Prostate gland (tissue), 2 donors: Measurements from ENCODE around the gene VENTX. TPM values are rescaled to one million over a fixed set of nuclear protein-coding genes. Genes with fewer than 3 reads are reported as not detected.

Source experiments
- DNase-seq: peaks from one replicate; pipeline ENCODE4 v3.0.0-alpha.2; 2019; ENCODE audit warnings: low spot score
- H3K27ac ChIP-seq, 2 donors: fragments of 200-600 bp; sonication (generic); 2 replicates each; pipeline ENCODE4 v1.5.1; 2017 to 2019
- H3K27me3 ChIP-seq: fragments of 200-600 bp; sonication (generic); replicated peaks from 2 replicates; pipeline ENCODE4 v1.5.1; 2019; ENCODE audit not compliant: insufficient read depth
- H3K36me3 ChIP-seq, 2 donors: fragments of 200-600 bp; sonication (generic); 1 replicate in 1 of 2; 2 replicates in 1 of 2; pipeline versions ENCODE4 v1.5.1 to v1.8.1; 2017 to 2019
- H3K4me1 ChIP-seq: fragments of 200-600 bp; sonication (generic); replicated peaks from 2 replicates; pipeline ENCODE4 v1.5.1; 2019
- H3K4me3 ChIP-seq, 2 donors: fragments of 200-600 bp; sonication (generic); 2 replicates each; pipeline ENCODE4 v1.5.1; 2017 to 2019
- H3K9me3 ChIP-seq: fragments of 200-600 bp; sonication (generic); 2 replicates; pipeline ENCODE4 v1.5.1; 2017
- CTCF ChIP-seq, 4 experiments: fragments of 200-600 bp in 2 of 4; fragments of 450-650 bp in 2 of 4; sonication (generic) in 2 of 4; IDR thresholded peaks; 1 replicate in 3 of 4; 2 replicates in 1 of 4; pipeline ENCODE4 v1.5.1; 2016 to 2019; ENCODE audit warnings: antibody characterized with exemption in 4 of 4, mild to moderate bottlenecking in 2 of 4, moderate library complexity in 2 of 4
- POLR2A ChIP-seq: fragments of 450-650 bp; IDR thresholded peaks from one replicate; pipeline ENCODE4 v1.6.1; 2016; ENCODE audit warnings: antibody characterized with exemption, mild to moderate bottlenecking
- POLR2AphosphoS5 ChIP-seq: sonication (generic); formaldehyde crosslinking; IDR thresholded peaks from one replicate; pipeline ENCODE4 v1.6.1; 2017; ENCODE audit warnings: antibody characterized with exemption
- WGBS: methylation state at CpG from one replicate; pipeline ENCODE4 v1.1.5; 2018; 5-methylcytosine and 5-hydroxymethylcytosine counted together
- intact Hi-C: fragments of 100-400 bp; cut with DNase I; formaldehyde crosslinking; loops from one replicate; pipeline ENCODE4 v1.14.2; 2022
- total RNA-seq, 2 donors: library from RNA; depleted of rRNA; stranded (reverse); fragments of >200 nt; gene quantifications; one replicate each; pipeline ENCODE4 v1.1.0, GENCODE V29; 2016

Gene VENTX
- total RNA-seq, 2 donors from 2014 or later, result 0.18 to 1.8 TPM

- peaks cover 1% of the 10 kb centered on the region for H3K27me3 ChIP-seq
- no peak overlapping the region for H3K4me3 ChIP-seq
- TF ChIP-seq POLR2AphosphoS5 (no peak), CTCF (IDR thresholded peaks at IDR 0.05) (no peak), POLR2A (no peak)
- H3K9me3 ChIP-seq, result no peaks in the 10 kb centered on the region
- no peak overlapping the region for H3K27ac ChIP-seq
- no peaks in the 10 kb centered on the region for H3K36me3 ChIP-seq
- no peak for DNase-seq
- WGBS, result 74% methylated on average over 13 of the region's 13 CpGs
- intact Hi-C loops, result no loop called here
- peaks cover 17% of the 10 kb centered on the region for H3K4me1 ChIP-seq
Observed at GRCh38 chr10:133254421-133255120, 16.9 kb downstream of the VENTX start.

GRCh38 chr10:133255323-133255722 is 17.7 kb downstream of the VENTX start:
- Histone ChIP-seq H3K27me3 (no peaks in the 10 kb centered on the region), H3K36me3 (no peaks in the 10 kb centered on the region), H3K4me1 (peaks cover 17% of the 10 kb centered on the region), H3K27ac (no peak overlapping the region), H3K4me3 (no peak overlapping the region), H3K9me3 (no peaks in the 10 kb centered on the region)
- intact Hi-C loops, result no loop called here
- DNase-seq, result no peak
- no peak for TF ChIP-seq CTCF (IDR thresholded peaks at IDR 0.05)
- TF ChIP-seq POLR2AphosphoS5, result no peak
- TF ChIP-seq POLR2A, result no peak
- 95% methylated on average over 11 of the region's 15 CpGs for WGBS

GRCh38 chr10:133257489-133258065 is 19.9 kb downstream of the VENTX start:
- no peaks in the 10 kb centered on the region for H3K9me3 ChIP-seq
- intact Hi-C loops, result no loop called here
- no peaks in the 10 kb centered on the region for H3K36me3 ChIP-seq
- no peak overlapping the region for H3K4me3 ChIP-seq
- H3K27me3 ChIP-seq, result no peaks in the 10 kb centered on the region
- H3K4me1 ChIP-seq, result peaks cover 23% of the 10 kb centered on the region
- H3K27ac ChIP-seq, result peak overlapping the region; percentile 69 to 74
- 7% methylated on average over 27 of the region's 27 CpGs for WGBS
- TF ChIP-seq POLR2AphosphoS5 (peak; percentile 51), POLR2A (no peak), CTCF (IDR thresholded peaks at IDR 0.05) (peak in 3 of 4 experiments; percentile 30 to 71 (median 39))
- DNase-seq, result peak; percentile 72

- intact Hi-C loops, result no loop called here
- peaks cover 23% of the 10 kb centered on the region for H3K4me1 ChIP-seq
- no peaks in the 10 kb centered on the region for H3K36me3 ChIP-seq
- WGBS, result 52% methylated on average over 20 of the region's 21 CpGs
- H3K27me3 ChIP-seq, result no peaks in the 10 kb centered on the region
- peak; percentile 83 for DNase-seq
- no peak for TF ChIP-seq CTCF (IDR thresholded peaks at IDR 0.05)
- peak; percentile 16 for TF ChIP-seq POLR2A
- peak; percentile 43 for TF ChIP-seq POLR2AphosphoS5
- H3K27ac ChIP-seq, result peak overlapping the region; percentile 69 to 74
- no peak overlapping the region for H3K4me3 ChIP-seq
- no peaks in the 10 kb centered on the region for H3K9me3 ChIP-seq
Observed at GRCh38 chr10:133258066-133258817, 20.6 kb downstream of the VENTX start.
